AG09319 (cell line): ENCODE data around the gene ARPP21.

Experiments used
- DNase-seq: peaks from one replicate; pipeline ENCODE4 v3.0.0-alpha.2; 2010; ENCODE audit warnings: low read depth; ENCODE audit errors: extremely low read depth
- TF ChIP-seq, protein P1 (sequence below): IDR thresholded peaks from 2 replicates; pipeline ENCODE4 v1.5.1; 2011; ENCODE audit warnings: low read depth, mild to moderate bottlenecking, inconsistent platforms, low read length, moderate library complexity

ARPP21 gene

DNA sequence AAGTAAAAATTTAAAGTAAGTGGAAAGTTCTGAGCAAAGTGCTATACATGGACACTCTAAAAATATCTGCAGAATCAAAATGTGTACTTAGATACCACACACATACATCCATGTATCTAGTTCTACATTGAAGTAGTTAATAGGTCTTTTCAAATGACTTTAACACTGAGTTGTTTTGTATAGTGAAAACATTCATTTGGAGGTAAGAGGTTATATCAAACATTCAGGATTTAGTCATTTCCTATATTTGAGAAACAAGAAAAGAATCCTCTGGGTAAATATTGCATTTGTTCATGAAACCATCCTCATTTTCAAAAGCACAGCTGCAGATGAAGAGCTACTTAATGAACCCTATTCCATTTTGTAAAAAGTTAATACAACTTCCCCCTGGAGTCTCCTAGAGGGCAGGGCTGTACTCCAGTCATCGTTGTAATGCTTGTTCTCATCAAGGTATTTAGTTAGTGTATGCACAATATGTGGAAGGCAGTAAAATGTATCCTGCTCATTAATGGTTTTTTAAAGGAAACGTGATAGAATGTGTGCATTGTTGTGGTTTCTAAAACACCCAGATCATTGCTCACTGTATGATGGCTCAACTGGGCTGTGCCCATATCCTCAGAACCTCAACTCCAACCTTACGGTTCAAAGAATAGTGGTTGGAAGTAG, 26.2 kb downstream of the ARPP21 start:
- DNase-seq = no peak
- TF ChIP-seq, protein P1, sequence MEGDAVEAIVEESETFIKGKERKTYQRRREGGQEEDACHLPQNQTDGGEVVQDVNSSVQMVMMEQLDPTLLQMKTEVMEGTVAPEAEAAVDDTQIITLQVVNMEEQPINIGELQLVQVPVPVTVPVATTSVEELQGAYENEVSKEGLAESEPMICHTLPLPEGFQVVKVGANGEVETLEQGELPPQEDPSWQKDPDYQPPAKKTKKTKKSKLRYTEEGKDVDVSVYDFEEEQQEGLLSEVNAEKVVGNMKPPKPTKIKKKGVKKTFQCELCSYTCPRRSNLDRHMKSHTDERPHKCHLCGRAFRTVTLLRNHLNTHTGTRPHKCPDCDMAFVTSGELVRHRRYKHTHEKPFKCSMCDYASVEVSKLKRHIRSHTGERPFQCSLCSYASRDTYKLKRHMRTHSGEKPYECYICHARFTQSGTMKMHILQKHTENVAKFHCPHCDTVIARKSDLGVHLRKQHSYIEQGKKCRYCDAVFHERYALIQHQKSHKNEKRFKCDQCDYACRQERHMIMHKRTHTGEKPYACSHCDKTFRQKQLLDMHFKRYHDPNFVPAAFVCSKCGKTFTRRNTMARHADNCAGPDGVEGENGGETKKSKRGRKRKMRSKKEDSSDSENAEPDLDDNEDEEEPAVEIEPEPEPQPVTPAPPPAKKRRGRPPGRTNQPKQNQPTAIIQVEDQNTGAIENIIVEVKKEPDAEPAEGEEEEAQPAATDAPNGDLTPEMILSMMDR = no peak

GRCh38 chr3:35666888-35667287, 27.6 kb downstream of the ARPP21 start:
- no peak for DNase-seq
- TF ChIP-seq, protein P1 = no peak

DNA sequence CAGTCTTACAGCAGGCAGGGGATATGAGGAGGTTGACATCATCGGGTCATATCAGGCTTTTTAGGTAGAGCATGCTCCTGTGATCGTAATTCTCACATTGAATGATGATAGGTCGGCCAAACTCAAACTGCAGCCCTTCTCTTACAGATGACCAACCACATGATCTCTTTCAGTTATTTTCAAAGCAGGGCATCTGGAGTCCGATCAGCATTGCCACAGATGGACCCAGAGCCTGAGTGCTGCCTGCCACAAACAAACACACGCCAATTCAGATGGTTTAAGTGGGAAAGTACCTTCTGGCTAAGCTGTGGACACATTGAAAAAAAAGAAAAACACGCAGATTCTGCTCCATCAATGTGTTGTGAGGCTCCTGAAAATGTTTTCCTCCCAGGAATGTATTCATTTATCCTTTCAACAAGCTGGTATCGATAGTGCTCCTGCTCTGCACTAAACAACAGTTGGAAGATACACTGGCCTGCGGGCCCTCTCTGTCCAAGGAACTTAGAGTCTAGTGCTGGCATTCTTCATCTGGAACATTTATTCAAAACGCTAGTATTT, 31.2 kb downstream of the ARPP21 start:
- TF ChIP-seq, protein P1 = no peak
- DNase-seq = no peak

- DNase-seq = no peak
- TF ChIP-seq, protein P1 = no peak
Observed at GRCh38 chr3:35671483-35671882, 32.2 kb downstream of the ARPP21 start.

- TF ChIP-seq, protein P1 = no peak
- DNase-seq = no peak
Observed at GRCh38 chr3:35673017-35673416, 33.7 kb downstream of the ARPP21 start.

DNA sequence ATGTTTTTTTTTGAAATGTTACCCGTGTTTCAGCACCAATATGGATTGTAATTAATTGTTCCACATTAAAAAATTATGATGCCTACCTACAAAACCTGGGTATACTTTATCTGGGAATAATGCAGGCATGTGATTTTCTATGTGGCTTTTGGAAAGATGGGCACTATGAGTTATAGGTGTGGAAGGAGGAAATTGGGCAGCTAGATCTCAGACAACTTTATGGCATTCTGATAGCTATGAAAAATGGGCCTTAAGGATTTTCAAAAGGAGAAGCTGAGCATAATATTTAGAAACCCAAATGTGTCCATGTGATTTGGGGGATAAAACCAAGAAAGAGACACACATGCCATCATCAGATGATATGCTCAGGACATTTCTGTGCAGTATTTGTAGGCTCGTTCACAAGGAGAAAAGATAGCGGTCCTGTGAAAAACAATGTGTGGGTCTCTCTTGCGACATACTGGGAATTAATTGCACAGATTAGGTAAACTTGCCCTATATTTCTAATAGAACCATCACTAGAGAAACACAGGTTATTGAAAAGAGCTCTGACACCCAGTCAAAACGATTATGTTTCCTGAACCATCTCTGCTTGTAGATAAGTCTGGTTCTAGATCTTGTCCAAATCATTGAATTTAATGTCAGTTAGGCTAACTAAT, 35.3 kb downstream of the ARPP21 start:
- DNase-seq = no peak
- TF ChIP-seq, protein P1 = no peak

DNA sequence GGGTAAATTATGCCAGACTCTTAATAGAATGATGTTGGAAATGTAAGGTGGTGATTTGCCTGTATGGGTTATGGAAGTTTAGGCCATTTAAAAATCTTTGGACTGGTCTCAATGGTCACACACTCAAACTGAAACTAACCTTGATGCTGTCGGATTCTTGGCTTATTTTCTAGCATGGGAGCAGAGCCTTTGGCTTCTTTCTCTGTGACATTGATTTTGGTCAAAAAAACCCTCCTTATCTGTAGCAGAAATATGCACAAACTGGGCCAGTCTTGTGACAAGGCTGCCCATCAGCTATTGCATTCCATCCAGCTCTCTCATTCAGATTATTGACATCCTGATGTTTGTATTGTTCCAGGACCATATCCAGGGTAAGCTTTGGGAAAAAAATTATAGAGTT, 35.9 kb downstream of the ARPP21 start:
- DNase-seq = no peak
- TF ChIP-seq, protein P1 = no peak
